Erythroblast (primary cell): Measurements from ENCODE around the gene SKI.

Experiments used
- DNase-seq, 2 experiments: peaks; one replicate each; lab custom pipeline; 2025; lab: John Stamatoyannopoulos, UW
- GATA1 ChIP-seq: IDR thresholded peaks from 2 replicates; pipeline ENCODE4 v1.6.1; 2011; ENCODE audit warnings: low read depth, mild to moderate bottlenecking, control low read depth, low read length, moderate library complexity
- POLR2A ChIP-seq: IDR thresholded peaks from 2 replicates; pipeline ENCODE4 v1.6.1; 2011; ENCODE audit warnings: mild to moderate bottlenecking, low read length

Gene SKI

GRCh38 chr1:2269922-2270259 lies 41.8 kb downstream of the SKI start:
- TF ChIP-seq GATA1 = no peak
- no peak for TF ChIP-seq POLR2A
- DNase-seq = no peak

DNA sequence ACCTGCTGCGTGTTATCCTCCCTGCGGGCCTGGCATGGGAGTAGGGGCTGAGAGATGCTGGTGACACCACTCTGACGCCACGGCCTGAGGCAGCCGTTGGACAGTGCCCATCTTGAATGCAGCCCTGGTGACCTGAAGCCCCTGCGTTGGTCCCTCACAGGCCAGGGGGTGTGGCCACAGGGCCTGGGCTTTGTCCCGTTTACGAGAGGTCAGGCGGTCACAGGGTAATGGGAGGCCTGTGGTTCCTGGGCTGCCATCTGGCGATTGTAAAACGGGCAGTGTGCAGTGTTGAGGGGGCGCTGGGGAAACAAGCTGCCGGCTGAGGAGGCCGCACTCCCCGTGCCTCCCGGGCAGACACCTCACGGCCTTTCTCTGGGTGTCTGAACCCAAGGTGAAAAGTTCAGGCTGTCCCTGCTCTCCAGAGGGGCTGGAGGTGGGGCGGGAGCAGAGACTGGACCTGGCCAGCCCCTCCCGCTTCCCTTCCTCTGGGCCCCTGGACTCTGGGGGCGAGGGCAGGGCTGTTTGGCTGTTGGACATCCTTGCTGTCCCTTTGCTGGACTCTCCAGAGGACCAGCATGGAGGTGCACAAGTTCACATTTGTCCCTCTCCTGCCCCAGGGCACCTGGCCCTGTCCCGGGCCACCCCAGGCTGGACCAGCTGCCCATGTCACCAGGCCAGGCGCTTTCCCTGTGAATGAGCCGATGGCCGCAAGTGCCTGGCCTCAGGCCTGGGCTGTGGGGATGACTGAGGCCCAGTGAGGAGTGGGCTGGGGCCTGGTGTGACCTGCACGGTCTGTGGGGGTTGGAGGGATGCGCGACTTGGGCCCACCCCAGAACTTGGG lies 42.4 kb downstream of the SKI start:
- no peak for DNase-seq
- TF ChIP-seq GATA1 (no peak), POLR2A (no peak)

- no peak for DNase-seq
- no peak for TF ChIP-seq POLR2A
- TF ChIP-seq GATA1 = no peak
These were observed 43.1 kb downstream of the SKI start for GRCh38 chr1:2271211-2271721.

DNA sequence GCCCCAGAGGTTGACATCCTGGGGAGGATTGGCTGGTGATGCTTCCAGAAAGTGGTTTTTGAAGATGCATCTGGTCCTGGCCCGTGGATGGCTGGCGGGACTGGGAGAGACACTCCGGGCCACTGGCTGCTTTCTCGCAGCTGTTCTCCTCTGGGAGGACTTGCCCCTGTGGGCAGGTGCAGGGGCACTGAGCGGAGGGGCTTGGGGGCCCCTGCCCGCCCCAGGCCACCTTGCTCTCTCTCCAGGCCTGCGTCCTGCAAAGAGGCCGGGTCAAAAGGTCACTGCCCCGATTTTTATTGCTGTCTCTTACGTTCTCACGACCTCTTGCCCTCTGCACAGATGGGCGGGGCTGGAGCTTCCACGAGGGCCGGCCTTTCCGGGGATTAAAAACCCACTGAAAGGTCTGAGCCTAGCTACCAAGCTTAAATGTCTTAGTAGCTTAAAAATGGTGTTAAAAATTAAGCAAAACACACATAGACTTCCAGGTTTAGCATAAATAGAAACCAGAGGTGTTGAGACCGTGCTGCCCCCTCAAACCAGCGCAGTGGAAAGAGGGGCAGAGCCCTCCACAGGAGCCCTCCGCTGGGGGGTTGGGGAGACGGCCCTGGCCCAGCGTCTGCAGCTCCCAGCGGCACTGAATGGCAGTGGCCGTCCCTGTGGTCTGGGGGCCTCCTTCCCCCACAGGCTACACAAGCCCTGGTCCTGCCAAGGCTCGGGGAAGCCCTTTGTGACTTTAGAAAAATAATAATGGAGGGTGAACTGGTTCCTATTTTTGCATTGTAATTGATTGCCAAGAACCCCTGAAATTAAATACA lies 43.9 kb downstream of the SKI start:
- no peak for DNase-seq
- TF ChIP-seq POLR2A (no peak), GATA1 (no peak)

- TF ChIP-seq GATA1 = no peak
- TF ChIP-seq POLR2A = no peak
- no peak for DNase-seq
These were observed 44.7 kb downstream of the SKI start for GRCh38 chr1:2272686-2273400.

GRCh38 chr1:2273401-2274090 lies 45.4 kb downstream of the SKI start:
- TF ChIP-seq GATA1 (no peak), POLR2A (no peak)

GRCh38 chr1:2274231-2274928 lies 46.3 kb downstream of the SKI start:
- no peak for TF ChIP-seq GATA1
- TF ChIP-seq POLR2A = no peak
- no peak for DNase-seq

More at GRCh38 chr1:2273401-2274090, 45.4 kb downstream of the SKI start:
- no peak for DNase-seq

- TF ChIP-seq POLR2A = no peak
- no peak for DNase-seq
These were observed 46.9 kb downstream of the SKI start for GRCh38 chr1:2274929-2275475.

DNA sequence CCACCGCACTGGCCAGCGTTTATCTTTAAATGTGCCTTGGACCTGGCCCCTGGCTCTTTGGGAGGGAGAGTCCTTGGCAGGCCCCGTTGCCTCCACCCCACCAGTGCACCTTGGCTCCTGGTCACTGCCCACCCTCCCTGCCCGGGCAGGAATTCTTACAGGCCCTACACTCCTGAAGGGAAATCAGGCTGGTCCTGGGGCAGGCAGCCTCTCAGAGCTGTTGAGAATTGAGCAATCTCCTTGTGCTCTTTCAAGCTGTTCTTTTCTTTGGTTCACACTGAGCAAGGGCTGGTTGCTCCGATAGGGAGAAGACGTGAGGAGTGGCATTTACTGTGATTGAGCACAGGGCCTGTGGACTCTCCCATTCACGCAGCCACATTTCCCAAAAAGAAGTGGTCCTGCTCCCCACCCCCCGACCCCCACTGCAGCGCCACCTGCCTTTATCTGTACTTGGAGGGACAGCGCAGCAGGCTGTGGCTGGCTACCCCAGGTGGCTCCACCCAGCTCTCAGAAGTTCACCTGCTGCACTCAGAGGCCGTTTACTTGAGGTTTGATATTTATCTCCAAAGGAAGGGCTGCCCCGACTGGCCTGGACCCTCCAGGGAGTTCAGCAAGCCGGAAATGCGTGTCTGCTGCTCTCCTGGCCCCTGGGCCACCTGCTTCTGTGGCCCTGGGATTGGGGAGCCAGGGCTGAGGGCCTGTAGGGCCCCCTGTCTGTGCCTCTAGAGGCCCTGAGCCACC lies 47.8 kb downstream of the SKI start:
- no peak for TF ChIP-seq POLR2A
- DNase-seq = no peak

DNA sequence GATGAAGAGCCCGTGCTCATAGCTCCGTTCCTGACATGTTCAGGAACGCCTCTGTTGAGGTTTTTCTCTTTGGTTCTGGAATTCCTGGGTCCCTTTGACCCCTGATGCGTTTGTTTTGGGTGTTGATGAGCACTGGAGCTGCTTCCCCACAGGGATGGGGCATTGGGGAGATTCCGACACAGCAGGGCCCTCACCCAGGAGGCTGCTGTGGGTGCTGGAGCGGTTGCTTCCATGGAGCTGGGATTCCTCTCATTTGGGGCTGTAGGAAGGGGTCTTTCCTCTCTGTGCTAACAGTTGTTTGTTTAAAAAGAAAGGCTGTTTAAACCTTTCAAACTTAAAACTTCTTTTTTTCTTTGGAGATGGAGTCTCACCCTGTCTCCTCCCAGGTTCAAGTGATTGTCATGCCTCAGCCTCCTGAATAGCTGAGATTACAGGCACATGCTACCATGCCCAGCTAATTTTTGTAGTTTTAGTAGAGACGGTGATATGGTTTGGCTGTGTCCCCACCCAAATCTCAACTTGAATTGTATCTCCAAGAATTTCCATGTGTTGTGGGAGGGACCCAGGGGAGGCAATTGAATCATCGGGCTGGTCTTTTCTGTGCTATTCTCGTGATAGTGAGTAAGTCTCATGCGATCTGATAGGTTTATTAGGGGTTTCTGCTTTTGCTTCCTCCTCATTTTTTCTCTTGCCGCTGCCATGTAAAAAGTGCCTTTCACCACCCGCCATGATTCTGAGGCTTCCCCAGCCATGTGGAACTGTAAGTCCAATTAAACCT lies 48.9 kb downstream of the SKI start:
- no peak for TF ChIP-seq GATA1
- TF ChIP-seq POLR2A = no peak
- no peak for DNase-seq

- DNase-seq = peak; percentile 53 to 63
These were observed 49.8 kb downstream of the SKI start for GRCh38 chr1:2277741-2278488.

More at GRCh38 chr1:2277741-2278488, 49.8 kb downstream of the SKI start:
- TF ChIP-seq POLR2A = no peak
- TF ChIP-seq GATA1 = no peak
